AG04449 (cell line): Measurements from ENCODE around the gene RHOB.
A peak's percentile ranks its signal among the peaks of the same experiment; 100 is the strongest.

Source experiments
- CTCF ChIA-PET: fragments of 350-600 bp; formaldehyde crosslinking; extraction: SDS; loops from one replicate; lab custom pipeline; 2021; ENCODE audit warnings: antibody characterized with exemption; lab: Yijun Ruan, JAX
- POLR2A ChIA-PET: fragments of 400-600, 350-600 bp; formaldehyde crosslinking; extraction: SDS; loops from one replicate; lab custom pipeline; 2020; ENCODE audit warnings: antibody characterized with exemption, inconsistent platforms; lab: Yijun Ruan, JAX
- DNase-seq: peaks from one replicate; pipeline ENCODE4 v3.0.0-alpha.2; 2010; ENCODE audit warnings: low read depth, low spot score
- H3K4me3 ChIP-seq: 2 replicates; pipeline ENCODE4 v1.5.1; 2011; ENCODE audit warnings: low read depth, mild to moderate bottlenecking, control low read depth, low read length
- CTCF ChIP-seq: IDR thresholded peaks from one replicate; pipeline ENCODE4 v1.5.1; 2011; ENCODE audit warnings: mild to moderate bottlenecking, moderate library complexity, low read length, control low read depth, inconsistent platforms; ENCODE audit not compliant: insufficient read depth; ENCODE audit errors: missing control alignments

Gene RHOB

GRCh38 chr2:20446917-20447436, at the start of gene RHOB:
TSS of gene RHOB (plus strand) at chr2:20447074. CDS start at chr2:20447466, 392 bp downstream.
- CTCF ChIA-PET, result interaction anchor here (0.7 to 10.6 kb wide), 14 partner anchors 10 to 202 kb away, joined by 3 to 394 read pairs (median 4); partner anchors contain the start of gene HS1BP3
- peak; percentile 90 for DNase-seq
- H3K4me3 ChIP-seq, result peak within 1 kb of the TSS; percentile 89
- POLR2A ChIA-PET, result interaction anchor here (0.6 to 4.9 kb wide), 67 partner anchors 9 to 306 kb away, joined by 3 to 113 read pairs (median 6); partner anchors contain the start of gene HS1BP3
- TF ChIP-seq CTCF, result no peak

GRCh38 chr2:20397811-20398447, 48.9 kb upstream of the RHOB start:
- POLR2A ChIA-PET, result no interaction called here
- DNase-seq, result no peak
- CTCF ChIA-PET, result interaction anchor here (0.8 to 18.7 kb wide), 10 partner anchors 7 to 253 kb away, joined by 3 to 335 read pairs (median 6); partner anchors contain the start of gene HS1BP3
- no peak overlapping the region for H3K4me3 ChIP-seq
- TF ChIP-seq CTCF, result no peak

GRCh38 chr2:20398956-20399567, 47.8 kb upstream of the RHOB start:
- H3K4me3 ChIP-seq, result no peak overlapping the region
- DNase-seq, result no peak
- POLR2A ChIA-PET, result no interaction called here
- TF ChIP-seq CTCF, result no peak
- CTCF ChIA-PET, result interaction anchor here (0.8 to 18.7 kb wide), 7 partner anchors 12 to 243 kb away, joined by 3 to 335 read pairs (median 7); no protein-coding TSS in a partner anchor

GRCh38 chr2:20400306-20400705, 46.6 kb upstream of the RHOB start:
- no peak for TF ChIP-seq CTCF
- no peak overlapping the region for H3K4me3 ChIP-seq
- DNase-seq, result no peak
- CTCF ChIA-PET, result interaction anchor here (1.0 to 18.7 kb wide), 5 partner anchors 13 to 241 kb away, joined by 3 to 335 read pairs (median 7); no protein-coding TSS in a partner anchor
- POLR2A ChIA-PET, result no interaction called here

GRCh38 chr2:20400787-20401488, 45.9 kb upstream of the RHOB start:
- POLR2A ChIA-PET, result no interaction called here
- CTCF ChIA-PET, result interaction anchor here (1.0 to 18.7 kb wide), 4 partner anchors 16 to 241 kb away, joined by 3 to 335 read pairs (median 43); no protein-coding TSS in a partner anchor
- H3K4me3 ChIP-seq, result no peak overlapping the region
- no peak for DNase-seq
- no peak for TF ChIP-seq CTCF
